ENCODE data around the gene SIX2.

Gene SIX2

GRCh38 chr2:45000921-45001868 is 8.1 kb downstream of the SIX2 start:
- no peaks in the 10 kb centered on the region for H3K9me3 ChIP-seq (replicated peaks; ENCODE audit: insufficient read depth, low read length)
- no peak overlapping the region for H3K27ac ChIP-seq (ENCODE audit: low read length)
- no peaks in the 10 kb centered on the region for H3K9me2 ChIP-seq (replicated peaks; ENCODE audit: insufficient read depth, low read length)
- H3F3A ChIP-seq (ENCODE audit: insufficient read depth, low read length): no peaks in the 10 kb centered on the region
- no peaks in the 10 kb centered on the region; the same call in 1 of the 2 replicates for H3K27me3 ChIP-seq (replicated peaks; ENCODE audit: insufficient read depth, low read length)
- H3K79me2 ChIP-seq (ENCODE audit: low read length): no peaks in the 10 kb centered on the region
- no peak overlapping the region for H2AFZ ChIP-seq (ENCODE audit: low read length)
- no peaks in the 10 kb centered on the region for H4K20me1 ChIP-seq (ENCODE audit: insufficient read depth, low read length)
- no peaks in the 10 kb centered on the region for H3K36me3 ChIP-seq (replicated peaks; ENCODE audit: insufficient read depth, low read length)
- no peak for DNase-seq
- no peaks in the 10 kb centered on the region for H3K4me1 ChIP-seq (ENCODE audit: low read length)
- H3K9ac ChIP-seq (ENCODE audit: low read length): no peak overlapping the region
- H3K4me2 ChIP-seq (ENCODE audit: low read depth, low read length): no peak overlapping the region
- TF ChIP-seq EZH2phosphoT487 (IDR thresholded peaks at IDR 0.05; ENCODE audit: low read length) (no peak), EZH2 (optimal IDR thresholded peaks at IDR 0.05; ENCODE audit: low read depth, low read length) (no peak), CTCF (IDR thresholded peaks at IDR 0.05; ENCODE audit: low read length) (no peak)
- no peak overlapping the region for H3K4me3 ChIP-seq (ENCODE audit: low read length)

DNA sequence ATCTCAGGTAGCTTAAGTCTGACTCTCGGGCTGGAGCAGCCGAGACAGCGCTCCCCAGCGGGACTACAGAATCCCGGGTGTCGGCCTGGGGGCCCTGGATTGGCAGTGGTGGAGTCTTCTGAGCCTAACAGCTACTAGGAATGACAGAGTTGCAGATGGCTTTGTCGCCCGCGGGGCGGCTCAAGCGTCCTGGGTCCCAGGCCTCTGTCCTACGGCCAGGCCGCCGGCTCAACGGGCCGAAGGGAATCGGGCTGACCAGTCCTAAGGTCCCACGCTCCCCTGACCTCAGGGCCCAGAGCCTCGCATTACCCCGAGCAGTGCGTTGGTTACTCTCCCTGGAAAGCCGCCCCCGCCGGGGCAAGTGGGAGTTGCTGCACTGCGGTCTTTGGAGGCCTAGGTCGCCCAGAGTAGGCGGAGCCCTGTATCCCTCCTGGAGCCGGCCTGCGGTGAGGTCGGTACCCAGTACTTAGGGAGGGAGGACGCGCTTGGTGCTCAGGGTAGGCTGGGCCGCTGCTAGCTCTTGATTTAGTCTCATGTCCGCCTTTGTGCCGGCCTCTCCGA is 8.8 kb downstream of the SIX2 start:
- Histone ChIP-seq H3F3A (ENCODE audit: insufficient read depth, low read length) (no peaks in the 10 kb centered on the region), H3K27ac (ENCODE audit: low read length) (no peak overlapping the region), H3K36me3 (replicated peaks; ENCODE audit: insufficient read depth, low read length) (no peaks in the 10 kb centered on the region), H3K79me2 (ENCODE audit: low read length) (no peaks in the 10 kb centered on the region), H3K9me2 (replicated peaks; ENCODE audit: insufficient read depth, low read length) (no peaks in the 10 kb centered on the region), H3K4me3 (ENCODE audit: low read length) (no peak overlapping the region), H2AFZ (ENCODE audit: low read length) (no peak overlapping the region), H4K20me1 (ENCODE audit: insufficient read depth, low read length) (no peaks in the 10 kb centered on the region), H3K9ac (ENCODE audit: low read length) (no peak overlapping the region), H3K9me3 (replicated peaks; ENCODE audit: insufficient read depth, low read length) (no peaks in the 10 kb centered on the region), H3K4me1 (ENCODE audit: low read length) (no peaks in the 10 kb centered on the region), H3K27me3 (replicated peaks; ENCODE audit: insufficient read depth, low read length) (no peaks in the 10 kb centered on the region; the same call in 1 of the 2 replicates), H3K4me2 (ENCODE audit: low read depth, low read length) (no peak overlapping the region)
- DNase-seq: no peak
- TF ChIP-seq EZH2phosphoT487 (IDR thresholded peaks at IDR 0.05; ENCODE audit: low read length) (no peak), CTCF (IDR thresholded peaks at IDR 0.05; ENCODE audit: low read length) (no peak), EZH2 (optimal IDR thresholded peaks at IDR 0.05; ENCODE audit: low read depth, low read length) (no peak)

- Histone ChIP-seq H3K4me2 (ENCODE audit: low read depth, low read length) (no peak overlapping the region), H4K20me1 (ENCODE audit: insufficient read depth, low read length) (no peaks in the 10 kb centered on the region), H3K79me2 (ENCODE audit: low read length) (no peaks in the 10 kb centered on the region), H3K4me3 (ENCODE audit: low read length) (no peak overlapping the region), H3K9ac (ENCODE audit: low read length) (no peak overlapping the region), H3K4me1 (ENCODE audit: low read length) (no peaks in the 10 kb centered on the region), H3K27me3 (replicated peaks; ENCODE audit: insufficient read depth, low read length) (no peaks in the 10 kb centered on the region; the same call in 1 of the 2 replicates), H3K36me3 (replicated peaks; ENCODE audit: insufficient read depth, low read length) (no peaks in the 10 kb centered on the region), H3K27ac (ENCODE audit: low read length) (no peak overlapping the region), H3F3A (ENCODE audit: insufficient read depth, low read length) (no peaks in the 10 kb centered on the region), H3K9me2 (replicated peaks; ENCODE audit: insufficient read depth, low read length) (no peaks in the 10 kb centered on the region), H2AFZ (ENCODE audit: low read length) (no peak overlapping the region), H3K9me3 (replicated peaks; ENCODE audit: insufficient read depth, low read length) (no peaks in the 10 kb centered on the region)
- DNase-seq: no peak
- TF ChIP-seq CTCF (IDR thresholded peaks at IDR 0.05; ENCODE audit: low read length): no peak
- TF ChIP-seq EZH2phosphoT487 (IDR thresholded peaks at IDR 0.05; ENCODE audit: low read length): no peak
- TF ChIP-seq EZH2 (optimal IDR thresholded peaks at IDR 0.05; ENCODE audit: low read depth, low read length): no peak
Observed at GRCh38 chr2:44999540-44999939, 9.7 kb downstream of the SIX2 start.

Data from MM.1S (cell line).